Measurements from ENCODE around the gene KCNH8. TPM values are rescaled to one million over a fixed set of nuclear protein-coding genes. Genes with fewer than 3 reads are reported as not detected.

KCNH8 gene
- polyA plus RNA-seq, 1 donor from 2014 or later: 28.9 TPM

- Histone ChIP-seq H2AFZ (ENCODE audit: low read depth, low read length) (no peak overlapping the region), H3K4me3 (ENCODE audit: low read length) (no peak overlapping the region), H3F3A (ENCODE audit: insufficient read depth, low read length, poor library complexity, severe bottlenecking) (no peaks in the 10 kb centered on the region), H3K9ac (ENCODE audit: low read length) (no peak overlapping the region), H3K27me3 (ENCODE audit: insufficient read depth, low read depth, low read length) (no peaks in the 10 kb centered on the region), H3K36me3 (ENCODE audit: insufficient read depth, low read length) (no peaks in the 10 kb centered on the region), H3K79me2 (replicated peaks; ENCODE audit: insufficient read depth, low read length) (peaks cover 20% of the 10 kb centered on the region), H3K27ac (ENCODE audit: low read length) (no peak overlapping the region), H3K9me3 (ENCODE audit: low read length) (peaks cover 7% of the 10 kb centered on the region), H3K4me2 (ENCODE audit: low read length) (no peak overlapping the region), H3K9me2 (ENCODE audit: insufficient read depth, low read length) (no peaks in the 10 kb centered on the region), H4K20me1 (ENCODE audit: insufficient read depth) (no peaks in the 10 kb centered on the region)
- TF ChIP-seq, protein P1, sequence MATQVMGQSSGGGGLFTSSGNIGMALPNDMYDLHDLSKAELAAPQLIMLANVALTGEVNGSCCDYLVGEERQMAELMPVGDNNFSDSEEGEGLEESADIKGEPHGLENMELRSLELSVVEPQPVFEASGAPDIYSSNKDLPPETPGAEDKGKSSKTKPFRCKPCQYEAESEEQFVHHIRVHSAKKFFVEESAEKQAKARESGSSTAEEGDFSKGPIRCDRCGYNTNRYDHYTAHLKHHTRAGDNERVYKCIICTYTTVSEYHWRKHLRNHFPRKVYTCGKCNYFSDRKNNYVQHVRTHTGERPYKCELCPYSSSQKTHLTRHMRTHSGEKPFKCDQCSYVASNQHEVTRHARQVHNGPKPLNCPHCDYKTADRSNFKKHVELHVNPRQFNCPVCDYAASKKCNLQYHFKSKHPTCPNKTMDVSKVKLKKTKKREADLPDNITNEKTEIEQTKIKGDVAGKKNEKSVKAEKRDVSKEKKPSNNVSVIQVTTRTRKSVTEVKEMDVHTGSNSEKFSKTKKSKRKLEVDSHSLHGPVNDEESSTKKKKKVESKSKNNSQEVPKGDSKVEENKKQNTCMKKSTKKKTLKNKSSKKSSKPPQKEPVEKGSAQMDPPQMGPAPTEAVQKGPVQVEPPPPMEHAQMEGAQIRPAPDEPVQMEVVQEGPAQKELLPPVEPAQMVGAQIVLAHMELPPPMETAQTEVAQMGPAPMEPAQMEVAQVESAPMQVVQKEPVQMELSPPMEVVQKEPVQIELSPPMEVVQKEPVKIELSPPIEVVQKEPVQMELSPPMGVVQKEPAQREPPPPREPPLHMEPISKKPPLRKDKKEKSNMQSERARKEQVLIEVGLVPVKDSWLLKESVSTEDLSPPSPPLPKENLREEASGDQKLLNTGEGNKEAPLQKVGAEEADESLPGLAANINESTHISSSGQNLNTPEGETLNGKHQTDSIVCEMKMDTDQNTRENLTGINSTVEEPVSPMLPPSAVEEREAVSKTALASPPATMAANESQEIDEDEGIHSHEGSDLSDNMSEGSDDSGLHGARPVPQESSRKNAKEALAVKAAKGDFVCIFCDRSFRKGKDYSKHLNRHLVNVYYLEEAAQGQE (IDR thresholded peaks at IDR 0.05; ENCODE audit: borderline replicate concordance): no peak
- TF ChIP-seq EP300 (conservative IDR thresholded peaks at IDR 0.05; ENCODE audit: poor library complexity, severe bottlenecking) (no peak), EZH2 (IDR thresholded peaks at IDR 0.05; ENCODE audit: borderline replicate concordance, insufficient read depth, low read length, poor library complexity, severe bottlenecking) (no peak)
Observed at GRCh38 chr3:19159966-19160635, 11.8 kb downstream of the KCNH8 start.

DNA sequence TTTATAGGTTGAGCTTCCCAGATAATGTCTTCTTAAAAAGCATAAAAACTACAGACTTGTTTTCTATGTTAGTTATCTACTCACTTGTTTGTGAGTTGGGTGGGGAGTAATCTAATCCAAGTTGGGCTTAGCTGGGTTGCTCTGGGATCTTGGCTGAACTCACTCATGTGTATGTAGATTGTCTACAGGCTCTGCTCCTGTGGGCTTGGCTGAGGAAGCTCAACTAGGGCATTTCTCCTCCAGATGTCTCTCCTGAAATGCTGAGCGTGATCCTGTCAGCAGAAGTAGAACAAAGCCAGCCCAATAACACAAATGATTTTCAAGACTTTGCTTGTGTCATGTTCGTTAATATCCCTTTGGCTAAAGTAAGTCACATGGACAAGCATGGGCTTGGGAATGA is 17.3 kb downstream of the KCNH8 start:
- Histone ChIP-seq H2AFZ (ENCODE audit: low read depth, low read length) (no peak overlapping the region), H3K79me2 (replicated peaks; ENCODE audit: insufficient read depth, low read length) (no peaks in the 10 kb centered on the region), H3K27ac (ENCODE audit: low read length) (no peak overlapping the region), H3K9me2 (ENCODE audit: insufficient read depth, low read length) (no peaks in the 10 kb centered on the region), H3K4me2 (ENCODE audit: low read length) (no peak overlapping the region), H3K9ac (ENCODE audit: low read length) (no peak overlapping the region), H3K4me3 (ENCODE audit: low read length) (no peak overlapping the region), H3K36me3 (ENCODE audit: insufficient read depth, low read length) (no peaks in the 10 kb centered on the region), H3K9me3 (ENCODE audit: low read length) (no peaks in the 10 kb centered on the region), H3K27me3 (ENCODE audit: insufficient read depth, low read depth, low read length) (no peaks in the 10 kb centered on the region), H4K20me1 (ENCODE audit: insufficient read depth) (no peaks in the 10 kb centered on the region), H3F3A (ENCODE audit: insufficient read depth, low read length, poor library complexity, severe bottlenecking) (no peaks in the 10 kb centered on the region)
- TF ChIP-seq EP300 (conservative IDR thresholded peaks at IDR 0.05; ENCODE audit: poor library complexity, severe bottlenecking): no peak
- TF ChIP-seq SMC3 (conservative IDR thresholded peaks at IDR 0.05; ENCODE audit: poor library complexity): no peak
- TF ChIP-seq, protein P1 (IDR thresholded peaks at IDR 0.05; ENCODE audit: borderline replicate concordance): no peak
- no peak for TF ChIP-seq EZH2 (IDR thresholded peaks at IDR 0.05; ENCODE audit: borderline replicate concordance, insufficient read depth, low read length, poor library complexity, severe bottlenecking)
- TF ChIP-seq TAF1 (IDR thresholded peaks at IDR 0.05; ENCODE audit: low read depth): no peak
- no peak for TF ChIP-seq RAD21 (conservative IDR thresholded peaks at IDR 0.05)
- TF ChIP-seq MXI1 (conservative IDR thresholded peaks at IDR 0.05; ENCODE audit: poor library complexity, severe bottlenecking): no peak
- TF ChIP-seq, protein P2, sequence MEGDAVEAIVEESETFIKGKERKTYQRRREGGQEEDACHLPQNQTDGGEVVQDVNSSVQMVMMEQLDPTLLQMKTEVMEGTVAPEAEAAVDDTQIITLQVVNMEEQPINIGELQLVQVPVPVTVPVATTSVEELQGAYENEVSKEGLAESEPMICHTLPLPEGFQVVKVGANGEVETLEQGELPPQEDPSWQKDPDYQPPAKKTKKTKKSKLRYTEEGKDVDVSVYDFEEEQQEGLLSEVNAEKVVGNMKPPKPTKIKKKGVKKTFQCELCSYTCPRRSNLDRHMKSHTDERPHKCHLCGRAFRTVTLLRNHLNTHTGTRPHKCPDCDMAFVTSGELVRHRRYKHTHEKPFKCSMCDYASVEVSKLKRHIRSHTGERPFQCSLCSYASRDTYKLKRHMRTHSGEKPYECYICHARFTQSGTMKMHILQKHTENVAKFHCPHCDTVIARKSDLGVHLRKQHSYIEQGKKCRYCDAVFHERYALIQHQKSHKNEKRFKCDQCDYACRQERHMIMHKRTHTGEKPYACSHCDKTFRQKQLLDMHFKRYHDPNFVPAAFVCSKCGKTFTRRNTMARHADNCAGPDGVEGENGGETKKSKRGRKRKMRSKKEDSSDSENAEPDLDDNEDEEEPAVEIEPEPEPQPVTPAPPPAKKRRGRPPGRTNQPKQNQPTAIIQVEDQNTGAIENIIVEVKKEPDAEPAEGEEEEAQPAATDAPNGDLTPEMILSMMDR (IDR thresholded peaks at IDR 0.05; ENCODE audit: poor library complexity, severe bottlenecking): no peak
- no peak for TF ChIP-seq POLR2AphosphoS5 (IDR thresholded peaks at IDR 0.05)
